GM18517 (cell line): ENCODE measurements around the gene RABGAP1L.
"Not testable (repeated sequence)": the region's sequence is repeated elsewhere in the genome, so short reads cannot be mapped to it uniquely, and the experiment has no call there.

Source experiments
- ATAC-seq: cut with Tn5 transposase; IDR thresholded peaks from one replicate; pipeline ENCODE4 v1.9.1; 2021; ENCODE audit warnings: mild to moderate bottlenecking, moderate library complexity; ENCODE audit not compliant: unreplicated experiment

RABGAP1L gene

GRCh38 chr1:174649572-174649971, 490.3 kb downstream of the RABGAP1L start:
- ATAC-seq, result not testable (repeated sequence)

- no peak for ATAC-seq
Observed at GRCh38 chr1:174652569-174653280, 493.4 kb downstream of the RABGAP1L start.

DNA sequence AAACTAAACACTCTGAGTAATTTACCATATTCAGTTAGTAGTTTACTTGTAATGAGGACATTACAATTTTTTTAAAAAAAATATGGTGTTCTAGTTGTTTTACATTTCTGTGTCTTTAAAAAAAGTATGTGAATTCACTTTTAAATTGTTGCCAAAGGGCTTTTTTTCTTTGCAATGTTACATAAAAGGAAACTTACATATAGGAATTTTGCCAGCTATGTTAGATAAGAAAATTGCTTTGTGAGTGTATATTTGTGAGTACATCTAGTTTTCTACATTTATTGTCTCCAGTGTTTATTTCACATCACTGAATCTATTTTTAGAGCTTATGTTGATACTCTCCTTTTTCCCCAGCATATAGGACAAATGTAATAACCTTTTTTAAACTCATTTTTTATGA, 495.2 kb downstream of the RABGAP1L start:
- no peak for ATAC-seq

DNA sequence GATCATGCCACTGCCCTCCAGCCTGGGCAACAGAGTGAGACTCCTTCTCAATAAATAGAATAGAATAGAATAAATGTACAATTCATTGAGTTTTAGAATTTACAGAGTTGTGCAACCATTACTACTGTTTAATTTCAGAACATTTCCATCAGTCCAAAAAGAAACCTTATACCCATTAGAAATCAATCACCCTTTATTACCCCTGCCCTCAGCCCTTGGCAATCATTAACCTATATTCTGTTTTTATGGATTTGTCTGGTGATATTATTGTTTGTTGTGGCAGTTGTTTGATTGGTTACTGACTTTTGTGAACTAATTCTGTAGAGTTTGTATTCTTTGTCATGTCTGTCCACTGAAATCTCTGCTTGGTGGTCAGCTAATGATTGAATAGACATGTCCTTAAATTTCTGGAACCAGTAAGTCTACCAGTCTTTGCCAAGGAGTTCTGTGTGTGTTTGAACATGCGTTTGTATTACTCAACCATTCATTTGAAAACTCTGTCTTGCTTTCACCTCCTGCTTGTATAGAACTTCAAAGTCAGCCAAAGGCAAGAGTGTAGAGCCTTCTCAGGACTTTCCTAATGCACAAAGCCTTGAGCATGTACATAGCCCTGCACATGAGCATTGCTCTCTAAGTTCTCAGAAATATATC, 497.2 kb downstream of the RABGAP1L start:
- ATAC-seq, result no peak

- ATAC-seq, result no peak
Observed at GRCh38 chr1:174657411-174657810, 498.1 kb downstream of the RABGAP1L start.

GRCh38 chr1:174657893-174658292, 498.6 kb downstream of the RABGAP1L start:
- no peak for ATAC-seq

DNA sequence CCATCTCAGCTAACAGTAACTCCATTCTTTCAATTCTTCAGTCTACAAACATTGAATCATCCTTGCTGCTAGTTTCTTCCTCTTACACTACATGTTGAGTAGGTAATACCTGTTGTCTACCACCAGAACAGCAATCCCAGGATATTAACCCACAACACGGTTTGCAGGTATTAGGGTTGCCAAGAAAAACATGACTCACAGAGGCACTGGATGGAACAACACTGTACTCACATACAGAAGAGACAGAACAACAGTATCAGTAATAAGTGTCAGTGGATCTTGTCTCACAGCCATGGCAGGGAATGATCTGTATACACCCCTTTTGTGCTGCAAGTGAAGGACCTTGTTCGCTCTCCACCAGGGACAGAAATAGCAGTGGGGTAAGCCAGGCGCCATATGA, 500.5 kb downstream of the RABGAP1L start:
- ATAC-seq, result no peak

GRCh38 chr1:174660476-174660875, 501.2 kb downstream of the RABGAP1L start:
- no peak for ATAC-seq

DNA sequence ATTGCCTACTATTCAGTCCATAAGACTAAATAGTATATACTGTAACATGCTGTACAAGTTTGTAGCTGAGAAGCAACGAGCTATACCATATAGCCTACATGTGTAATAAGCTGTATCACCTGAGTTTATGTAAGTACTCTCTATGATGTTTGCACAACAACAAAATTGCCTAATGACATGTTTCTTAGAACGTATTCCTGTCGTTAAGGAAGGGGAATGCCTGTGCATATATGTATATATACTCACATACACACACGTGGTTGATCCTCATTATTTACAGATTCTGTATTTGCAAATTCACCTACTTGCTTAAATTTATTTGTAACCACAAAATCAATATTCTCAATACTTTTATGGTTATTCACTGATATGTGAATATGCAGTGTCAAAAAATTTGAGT, 504.0 kb downstream of the RABGAP1L start:
- ATAC-seq, result no peak

GRCh38 chr1:174666248-174666647, 506.9 kb downstream of the RABGAP1L start:
- ATAC-seq, result no peak

GRCh38 chr1:174671826-174672225, 512.5 kb downstream of the RABGAP1L start:
- no peak for ATAC-seq

GRCh38 chr1:174676856-174677255, 517.5 kb downstream of the RABGAP1L start:
- no peak for ATAC-seq

DNA sequence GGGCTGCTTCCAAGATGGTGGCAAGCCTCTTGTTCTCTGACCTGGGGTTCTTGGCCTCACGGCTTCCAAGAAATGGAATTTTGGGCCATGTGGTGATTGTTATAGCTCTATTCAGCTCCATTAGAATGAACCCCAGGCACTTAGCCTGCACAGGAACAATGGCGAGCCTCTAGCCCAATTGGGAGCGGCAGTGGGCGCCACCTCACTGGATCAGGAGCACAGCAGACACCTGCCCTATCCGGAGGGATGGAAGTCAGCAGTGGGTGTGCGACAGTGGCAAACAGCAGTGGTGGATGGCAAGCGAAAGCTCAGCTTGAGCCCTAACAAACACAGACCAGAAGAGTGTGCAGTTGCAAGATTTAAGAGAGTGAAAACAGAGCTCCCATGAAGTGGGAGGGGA, 519.3 kb downstream of the RABGAP1L start:
- no peak for ATAC-seq

GRCh38 chr1:174680101-174680500, 520.8 kb downstream of the RABGAP1L start:
- no peak for ATAC-seq

GRCh38 chr1:174682419-174683008, 523.2 kb downstream of the RABGAP1L start:
- ATAC-seq, result no peak

GRCh38 chr1:174686213-174686612, 526.9 kb downstream of the RABGAP1L start:
- no peak for ATAC-seq

DNA sequence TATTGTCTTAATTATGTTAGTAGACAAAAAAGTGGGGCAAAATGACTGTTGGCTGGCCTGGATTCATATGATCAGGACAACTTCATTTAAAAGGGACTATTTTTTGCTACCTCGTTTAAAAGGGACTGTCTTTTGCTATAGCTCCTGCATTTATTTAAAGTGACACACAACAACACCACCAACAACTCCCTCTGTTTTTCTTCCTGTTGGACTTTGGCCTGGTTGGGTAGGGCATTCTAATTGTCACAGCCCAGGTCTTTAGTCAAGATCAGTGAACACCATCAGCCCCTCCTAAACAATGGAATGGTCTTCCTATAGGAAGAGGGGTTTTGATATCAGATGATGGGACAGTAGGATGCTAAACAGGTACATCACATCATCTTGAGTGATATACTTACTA, 530.2 kb downstream of the RABGAP1L start:
- no peak for ATAC-seq

GRCh38 chr1:174690266-174690665, 530.9 kb downstream of the RABGAP1L start:
- no peak for ATAC-seq

DNA sequence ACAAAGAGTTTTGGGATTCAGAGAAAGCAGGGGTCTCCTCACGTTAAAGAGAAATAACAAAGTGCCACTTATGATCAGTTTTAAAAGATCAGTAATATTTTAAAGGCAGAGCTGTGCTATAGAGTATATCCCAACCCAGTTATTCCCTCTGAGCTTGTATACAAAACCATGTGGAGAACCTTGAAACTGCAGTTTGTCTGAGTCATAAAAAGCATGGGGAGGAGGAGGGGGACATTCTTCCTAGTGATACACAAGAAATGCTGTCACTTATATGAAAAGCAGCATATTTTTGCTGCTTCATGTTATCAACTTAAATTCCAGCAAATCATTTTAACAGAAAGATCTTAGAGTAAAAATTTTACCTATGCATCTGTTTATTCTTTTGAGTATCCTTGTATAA, 533.0 kb downstream of the RABGAP1L start:
- no peak for ATAC-seq

- ATAC-seq, result no peak
Observed at GRCh38 chr1:174693085-174693484, 533.8 kb downstream of the RABGAP1L start.

DNA sequence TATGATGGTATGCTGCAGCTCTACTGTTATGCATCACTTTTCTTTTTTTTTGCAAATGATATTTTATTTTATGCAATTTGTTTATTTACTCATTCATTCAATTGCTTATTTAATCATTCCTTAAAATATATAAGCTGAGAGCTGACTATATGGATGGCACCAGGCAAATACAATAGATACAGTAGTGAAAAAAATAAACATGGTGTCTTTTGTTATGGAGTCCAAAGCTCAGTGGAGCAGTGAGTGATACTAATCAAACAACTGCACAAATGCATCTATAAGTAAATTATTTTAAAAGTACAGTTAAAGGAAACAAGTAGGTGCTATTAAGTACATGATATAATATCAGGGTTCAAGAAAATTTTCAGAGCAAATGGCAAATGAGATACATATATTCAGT, 534.2 kb downstream of the RABGAP1L start:
- not testable (repeated sequence) for ATAC-seq
